Immature natural killer cell (primary cell): ENCODE data around the gene GMDS. TPM values are rescaled to one million over a fixed set of nuclear protein-coding genes. Genes with fewer than 3 reads are reported as not detected.

Experiments used
- DNase-seq, 3 donors: peaks; one replicate each; pipeline ENCODE4 v3.0.0; 2022; ENCODE audit warnings: mixed read lengths in 1 of 3
- H3K27ac Mint-ChIP-seq, 6 donors: one replicate each; pipeline ENCODE4 v1.8.0; 2020; ENCODE audit warnings: mixed read lengths in 6 of 6, mild to moderate bottlenecking in 5 of 6, inconsistent platforms in 4 of 6, moderate library complexity in 3 of 6
- H3K27me3 Mint-ChIP-seq, 3 donors: one replicate each; pipeline ENCODE4 v1.8.0; 2020 to 2021; ENCODE audit warnings: low read depth in 3 of 3, mild to moderate bottlenecking in 3 of 3, mixed read lengths in 3 of 3, moderate library complexity in 3 of 3, inconsistent platforms in 1 of 3
- H3K36me3 Mint-ChIP-seq, 3 donors: one replicate each; pipeline ENCODE4 v1.8.0; 2020; ENCODE audit warnings: mixed read lengths in 3 of 3, inconsistent platforms in 2 of 3, mild to moderate bottlenecking in 2 of 3
- H3K4me1 Mint-ChIP-seq, 2 donors: one replicate each; pipeline ENCODE4 v1.8.0; 2020; ENCODE audit warnings: inconsistent platforms in 2 of 2, mild to moderate bottlenecking in 2 of 2, mixed read lengths in 2 of 2, moderate library complexity in 1 of 2
- H3K4me3 Mint-ChIP-seq, 5 donors: one replicate each; pipeline ENCODE4 v1.8.0; 2020; ENCODE audit warnings: mild to moderate bottlenecking in 5 of 5, mixed read lengths in 5 of 5, inconsistent platforms in 3 of 5, moderate library complexity in 3 of 5
- H3K9me3 Mint-ChIP-seq, 6 donors: one replicate each; pipeline ENCODE4 v1.8.0; 2020; ENCODE audit warnings: mild to moderate bottlenecking in 6 of 6, mixed read lengths in 6 of 6, inconsistent platforms in 4 of 6, moderate library complexity in 3 of 6
- polyA plus RNA-seq, 3 donors: library from polyadenylated mRNA; unstranded; fragments of 300-500 nt; fragmentation: Illumina TruSeq; gene quantifications; one replicate each; pipeline ENCODE4 v1.2.3, GENCODE V29; 2021

The GMDS gene
- polyA plus RNA-seq, 3 donors from 2014 or later, result 14.1 to 25.4 (median 22.5) TPM

- H3K36me3 Mint-ChIP-seq, result no peaks in the 10 kb centered on the region
- H3K4me3 Mint-ChIP-seq, result no peak overlapping the region
- no peak overlapping the region for H3K27ac Mint-ChIP-seq
- H3K27me3 Mint-ChIP-seq, result peaks cover 0 to 3% (median 0%) of the 10 kb centered on the region in 3 donors
- no peaks in the 10 kb centered on the region for H3K4me1 Mint-ChIP-seq
- H3K9me3 Mint-ChIP-seq, result no peaks in the 10 kb centered on the region
- no peak for DNase-seq
These were observed 142.4 kb downstream of the GMDS start for GRCh38 chr6:2102966-2103365.

GRCh38 chr6:2102316-2102883 is 143.0 kb downstream of the GMDS start:
- no peak for DNase-seq
- no peaks in the 10 kb centered on the region for H3K36me3 Mint-ChIP-seq
- no peaks in the 10 kb centered on the region for H3K9me3 Mint-ChIP-seq

GRCh38 chr6:2101213-2101612 is 144.2 kb downstream of the GMDS start:
- Mint-ChIP-seq H3K9me3 (no peaks in the 10 kb centered on the region), H3K27ac (no peak overlapping the region), H3K4me1 (no peaks in the 10 kb centered on the region), H3K27me3 (peaks cover 0 to 3% (median 0%) of the 10 kb centered on the region in 3 donors), H3K4me3 (no peak overlapping the region), H3K36me3 (no peaks in the 10 kb centered on the region)
- DNase-seq, result no peak

More at GRCh38 chr6:2102316-2102883, 143.0 kb downstream of the GMDS start:
- no peaks in the 10 kb centered on the region for H3K4me1 Mint-ChIP-seq
- peaks cover 0 to 3% (median 0%) of the 10 kb centered on the region in 3 donors for H3K27me3 Mint-ChIP-seq
- no peak overlapping the region for H3K4me3 Mint-ChIP-seq
- no peak overlapping the region for H3K27ac Mint-ChIP-seq

GRCh38 chr6:2099870-2100269 is 145.5 kb downstream of the GMDS start:
- Mint-ChIP-seq H3K9me3 (no peaks in the 10 kb centered on the region), H3K4me1 (no peaks in the 10 kb centered on the region), H3K27ac (no peak overlapping the region), H3K4me3 (no peak overlapping the region), H3K36me3 (no peaks in the 10 kb centered on the region), H3K27me3 (peaks cover 0 to 3% (median 0%) of the 10 kb centered on the region in 3 donors)
- no peak for DNase-seq

GRCh38 chr6:2097464-2097863 is 147.9 kb downstream of the GMDS start:
- Mint-ChIP-seq H3K27ac (no peak overlapping the region), H3K36me3 (no peaks in the 10 kb centered on the region), H3K9me3 (no peaks in the 10 kb centered on the region), H3K4me1 (no peaks in the 10 kb centered on the region), H3K27me3 (peaks cover 0 to 3% (median 0%) of the 10 kb centered on the region in 3 donors), H3K4me3 (no peak overlapping the region)
- DNase-seq, result no peak

- Mint-ChIP-seq H3K9me3 (no peaks in the 10 kb centered on the region), H3K27me3 (no peaks in the 10 kb centered on the region), H3K4me3 (no peak overlapping the region), H3K36me3 (peaks cover 0 to 5% (median 3%) of the 10 kb centered on the region in 3 donors), H3K27ac (no peak overlapping the region), H3K4me1 (no peaks in the 10 kb centered on the region)
- no peak for DNase-seq
These were observed 150.8 kb downstream of the GMDS start for GRCh38 chr6:2094642-2095041.

- Mint-ChIP-seq H3K36me3 (peaks cover 0 to 13% (median 6%) of the 10 kb centered on the region in 3 donors), H3K4me1 (peaks cover 13 to 20% of the 10 kb centered on the region in 2 donors), H3K4me3 (no peak overlapping the region), H3K9me3 (peaks cover 0 to 2% (median 0%) of the 10 kb centered on the region in 6 donors), H3K27ac (no peak overlapping the region), H3K27me3 (peaks cover 0 to 12% (median 9%) of the 10 kb centered on the region in 3 donors)
- no peak for DNase-seq
These were observed 159.0 kb downstream of the GMDS start for GRCh38 chr6:2086326-2086965.

GRCh38 chr6:2085657-2086056 is 159.7 kb downstream of the GMDS start:
- Mint-ChIP-seq H3K9me3 (peaks cover 0 to 2% (median 0%) of the 10 kb centered on the region in 6 donors), H3K4me3 (no peak overlapping the region), H3K36me3 (peaks cover 0 to 9% (median 4%) of the 10 kb centered on the region in 3 donors), H3K27me3 (peaks cover 0 to 13% (median 9%) of the 10 kb centered on the region in 3 donors), H3K4me1 (peaks cover 21 to 28% of the 10 kb centered on the region in 2 donors), H3K27ac (no peak overlapping the region)
- DNase-seq, result no peak

- peaks cover 10 to 21% (median 10%) of the 10 kb centered on the region in 3 donors for H3K36me3 Mint-ChIP-seq
- H3K27ac Mint-ChIP-seq, result peak overlapping the region; percentile 3 to 80 (median 38)
- peaks cover 25 to 34% of the 10 kb centered on the region in 2 donors for H3K4me1 Mint-ChIP-seq
- peak; percentile 35 to 48 (median 46) for DNase-seq
- peaks cover 0 to 13% (median 7%) of the 10 kb centered on the region in 6 donors for H3K9me3 Mint-ChIP-seq
- H3K27me3 Mint-ChIP-seq, result peaks cover 6 to 23% (median 12%) of the 10 kb centered on the region in 3 donors
- peak overlapping the region; percentile 37 to 71 (median 44) for H3K4me3 Mint-ChIP-seq
These were observed 164.0 kb downstream of the GMDS start for GRCh38 chr6:2081155-2082138.

- H3K9me3 Mint-ChIP-seq, result peaks cover 0 to 13% (median 7%) of the 10 kb centered on the region in 6 donors
- peaks cover 6 to 17% (median 10%) of the 10 kb centered on the region in 3 donors for H3K36me3 Mint-ChIP-seq
- no peak for DNase-seq
- peaks cover 25 to 34% of the 10 kb centered on the region in 2 donors for H3K4me1 Mint-ChIP-seq
- no peak overlapping the region for H3K27ac Mint-ChIP-seq
- no peak overlapping the region for H3K4me3 Mint-ChIP-seq
- peaks cover 6 to 13% (median 6%) of the 10 kb centered on the region in 3 donors for H3K27me3 Mint-ChIP-seq
These were observed 166.5 kb downstream of the GMDS start for GRCh38 chr6:2078888-2079287.

GRCh38 chr6:2077826-2078225 is 167.6 kb downstream of the GMDS start:
- Mint-ChIP-seq H3K36me3 (peaks cover 6 to 17% (median 10%) of the 10 kb centered on the region in 3 donors), H3K4me1 (peaks cover 23 to 28% of the 10 kb centered on the region in 2 donors), H3K27me3 (peaks cover 6 to 12% (median 6%) of the 10 kb centered on the region in 3 donors), H3K4me3 (no peak overlapping the region), H3K9me3 (peaks cover 0 to 13% (median 8%) of the 10 kb centered on the region in 6 donors), H3K27ac (no peak overlapping the region)
- DNase-seq, result no peak

- H3K9me3 Mint-ChIP-seq, result peaks cover 0 to 13% (median 2%) of the 10 kb centered on the region in 6 donors
- peaks cover 0 to 5% (median under 1%) of the 10 kb centered on the region in 3 donors for H3K27me3 Mint-ChIP-seq
- H3K4me3 Mint-ChIP-seq, result no peak overlapping the region
- H3K4me1 Mint-ChIP-seq, result no peaks in the 10 kb centered on the region
- DNase-seq, result no peak
- H3K27ac Mint-ChIP-seq, result no peak overlapping the region
- peaks cover 0 to 18% (median 3%) of the 10 kb centered on the region in 3 donors for H3K36me3 Mint-ChIP-seq
These were observed 171.9 kb downstream of the GMDS start for GRCh38 chr6:2073476-2073875.

- Mint-ChIP-seq H3K36me3 (peaks cover 0 to 8% (median 3%) of the 10 kb centered on the region in 3 donors), H3K27me3 (no peaks in the 10 kb centered on the region), H3K9me3 (peaks cover 0 to 7% (median under 1%) of the 10 kb centered on the region in 6 donors), H3K4me1 (no peaks in the 10 kb centered on the region), H3K27ac (no peak overlapping the region), H3K4me3 (no peak overlapping the region)
- no peak for DNase-seq
These were observed 173.0 kb downstream of the GMDS start for GRCh38 chr6:2072453-2072852.
